GM23248 (cell line): ENCODE results near the gene ARFRP1.

Experiments used
- EZH2 ChIP-seq: fragments of 200-600 bp; sonication (generic); IDR thresholded peaks from 2 replicates; pipeline ENCODE4 v1.6.1; 2018; ENCODE audit warnings: antibody characterized with exemption, mild to moderate bottlenecking; ENCODE audit not compliant: insufficient read depth, poor library complexity, severe bottlenecking
- EZH2phosphoT487 ChIP-seq: fragments of 200-600 bp; sonication (generic); IDR thresholded peaks from 2 replicates; pipeline ENCODE4 v1.6.1; 2018; ENCODE audit warnings: antibody characterized with exemption, moderate library complexity, mild to moderate bottlenecking, low read depth; ENCODE audit not compliant: insufficient read depth

GRCh38 chr20:63739130-63740069 is 31.6 kb upstream of the ARFRP1 start, which contains the start of gene SLC2A4RG:
- TF ChIP-seq EZH2 (no peak), EZH2phosphoT487 (no peak)
